H1 (cell line): ENCODE data around the gene OR2T6. TPM values are rescaled to one million over a fixed set of nuclear protein-coding genes. Genes with fewer than 3 reads are reported as not detected.

Experiments used
- CTCF ChIA-PET: fragments of 300-600 bp; sonication (Branson Sonifier 250); formaldehyde crosslinking; loops from one replicate; lab custom pipeline; 2021; ENCODE audit not compliant: partially characterized antibody; lab: Charles Lee
- POLR2A ChIA-PET: fragments of 300-600 bp; sonication (Branson Sonifier 250); formaldehyde crosslinking; loops from one replicate; lab custom pipeline; 2021; ENCODE audit warnings: inconsistent platforms; ENCODE audit not compliant: partially characterized antibody; lab: Charles Lee
- DNase-seq, 2 experiments: peaks; one replicate each; pipeline versions ENCODE4 v3.0.0 to v3.0.0-alpha.2; 2010 to 2022; ENCODE audit warnings: low spot score in 2 of 2, low read depth in 1 of 2, mixed read lengths in 1 of 2
- FAIRE-seq: peaks from 2 replicates; lab custom pipeline; 2011; peaks lifted over from hg19 to GRCh38; lab: Jason Lieb, UNC
- H2AFZ ChIP-seq: 2 replicates; pipeline ENCODE4 v1.8.1; 2012; ENCODE audit warnings: low read length, inconsistent platforms
- H2AK5ac ChIP-seq: 2 replicates; pipeline ENCODE4 v1.6.1; 2013; ENCODE audit warnings: low read depth, low read length
- H2BK120ac ChIP-seq: replicated peaks from 2 replicates; pipeline ENCODE3; 2013; ENCODE audit warnings: low read depth, low read length, inconsistent platforms
- H2BK12ac ChIP-seq: 2 replicates; pipeline ENCODE4 v1.6.1; 2013; ENCODE audit warnings: low read depth, low read length
- H2BK15ac ChIP-seq: 2 replicates; pipeline ENCODE4 v1.6.1; 2013; ENCODE audit warnings: low read length
- H2BK20ac ChIP-seq: 2 replicates; pipeline ENCODE4 v1.6.1; 2013; ENCODE audit warnings: low read length
- H2BK5ac ChIP-seq: 2 replicates; pipeline ENCODE4 v1.6.1; 2013; ENCODE audit warnings: low read depth, low read length
- H3K14ac ChIP-seq: 2 replicates; pipeline ENCODE4 v1.6.1; 2013; ENCODE audit warnings: inconsistent platforms; ENCODE audit not compliant: insufficient read length
- H3K18ac ChIP-seq: 2 replicates; pipeline ENCODE4 v1.6.1; 2013; ENCODE audit warnings: low read length; ENCODE audit errors: extremely low read depth
- H3K23ac ChIP-seq: 2 replicates; pipeline ENCODE4 v1.6.1; 2013; ENCODE audit warnings: inconsistent platforms; ENCODE audit not compliant: insufficient read length
- H3K23me2 ChIP-seq: 2 replicates; pipeline ENCODE4 v1.6.1; 2013; ENCODE audit warnings: low read depth, low read length
- H3K27ac ChIP-seq: 2 replicates; pipeline ENCODE4 v1.6.1; 2011; ENCODE audit warnings: low read depth, low read length, inconsistent platforms
- H3K27me3 ChIP-seq, 4 experiments: replicated peaks in 1 of 4; 1 replicate in 1 of 4; 2 replicates in 3 of 4; pipeline versions ENCODE4 v1.6.1 to v1.8.1; 2011 to 2013; ENCODE audit warnings: low read length in 3 of 4, mild to moderate bottlenecking in 3 of 4, inconsistent platforms in 2 of 4, mixed read lengths in 2 of 4, moderate library complexity in 1 of 4; ENCODE audit not compliant: control insufficient read depth in 3 of 4, insufficient read depth in 3 of 4; ENCODE audit errors: extremely low read depth in 1 of 4
- H3K36me3 ChIP-seq, 4 experiments: 2 replicates each; pipeline versions ENCODE4 v1.6.1 to v1.8.1; 2011 to 2013; ENCODE audit warnings: mild to moderate bottlenecking in 4 of 4, low read length in 3 of 4, moderate library complexity in 2 of 4, control low read depth in 1 of 4, inconsistent platforms in 1 of 4; ENCODE audit not compliant: insufficient read depth in 4 of 4, control insufficient read depth in 2 of 4
- H3K4ac ChIP-seq: replicated peaks from 2 replicates; pipeline ENCODE3; 2013; ENCODE audit warnings: low read length, low read depth, mixed read lengths, inconsistent platforms; ENCODE audit not compliant: insufficient read length
- H3K4me1 ChIP-seq, 4 experiments: replicated peaks in 1 of 4; 1 replicate in 1 of 4; 2 replicates in 3 of 4; pipeline versions ENCODE4 v1.6.1 to v1.8.1; 2011 to 2013; ENCODE audit warnings: low read length in 3 of 4, inconsistent platforms in 2 of 4, mixed read lengths in 1 of 4; ENCODE audit not compliant: insufficient read depth in 4 of 4, control insufficient read depth in 3 of 4
- H3K4me2 ChIP-seq, 2 experiments: 2 replicates each; pipeline versions ENCODE4 v1.6.1 to v1.8.1; 2011 to 2013; ENCODE audit warnings: low read depth in 2 of 2, low read length in 2 of 2, control low read depth in 1 of 2, inconsistent platforms in 1 of 2, mild to moderate bottlenecking in 1 of 2; ENCODE audit not compliant: insufficient read depth in 1 of 2
- H3K4me3 ChIP-seq, 4 experiments: fragments of 200-600, 300-600 bp in 1 of 4; sonication (generic), shearing (Covaris generic), sonication (Bioruptor Twin) in 1 of 4; 2 replicates each; pipeline versions ENCODE4 v1.5.1 to v1.8.1; 2011 to 2016; ENCODE audit warnings: low read length in 4 of 4, low read depth in 3 of 4, control low read depth in 2 of 4, inconsistent platforms in 2 of 4, mild to moderate bottlenecking in 2 of 4, mixed read lengths in 1 of 4, moderate library complexity in 1 of 4; ENCODE audit not compliant: insufficient read depth in 2 of 4; ENCODE audit errors: extremely low read depth in 1 of 4
- H3K56ac ChIP-seq: replicated peaks from 2 replicates; pipeline ENCODE3; 2013; ENCODE audit warnings: low read depth, mild to moderate bottlenecking, mixed read lengths, low read length, inconsistent platforms; ENCODE audit not compliant: insufficient read length
- H3K79me1 ChIP-seq: 2 replicates; pipeline ENCODE4 v1.6.1; 2013; ENCODE audit warnings: low read depth, low read length, control low read depth
- H3K79me2 ChIP-seq, 2 experiments: 2 replicates each; pipeline versions ENCODE4 v1.6.1 to v1.8.1; 2012 to 2013; ENCODE audit warnings: low read length in 2 of 2, mild to moderate bottlenecking in 2 of 2, inconsistent platforms in 1 of 2; ENCODE audit not compliant: insufficient read depth in 2 of 2, control insufficient read depth in 1 of 2
- H3K9ac ChIP-seq, 4 experiments: replicated peaks in 1 of 4; 1 replicate in 1 of 4; 2 replicates in 3 of 4; pipeline versions ENCODE4 v1.6.1 to v1.8.1; 2011 to 2013; ENCODE audit warnings: low read depth in 3 of 4, low read length in 3 of 4, control low read depth in 2 of 4, mild to moderate bottlenecking in 2 of 4, moderate library complexity in 2 of 4, inconsistent platforms in 1 of 4; ENCODE audit errors: extremely low read depth in 1 of 4
- H3K9me3 ChIP-seq, 2 experiments: 2 replicates each; pipeline versions ENCODE4 v1.6.1 to v1.8.1; 2012 to 2013; ENCODE audit warnings: mild to moderate bottlenecking in 2 of 2, moderate library complexity in 2 of 2, control low read depth in 1 of 2, inconsistent platforms in 1 of 2, low read depth in 1 of 2, low read length in 1 of 2, mixed read lengths in 1 of 2; ENCODE audit not compliant: insufficient read depth in 2 of 2
- H4K20me1 ChIP-seq, 2 experiments: replicated peaks in 1 of 2; 2 replicates each; pipeline versions ENCODE3 to v1.8.1; 2011 to 2013; ENCODE audit warnings: inconsistent platforms in 2 of 2, low read length in 2 of 2, mild to moderate bottlenecking in 1 of 2; ENCODE audit not compliant: insufficient read depth in 2 of 2, control insufficient read depth in 1 of 2
- H4K5ac ChIP-seq: 2 replicates; pipeline ENCODE4 v1.6.1; 2013; ENCODE audit warnings: low read length, low read depth, mixed read lengths, inconsistent platforms; ENCODE audit not compliant: insufficient read length
- H4K8ac ChIP-seq: 2 replicates; pipeline ENCODE4 v1.8.0; 2013; ENCODE audit warnings: mild to moderate bottlenecking, moderate library complexity, low read length, inconsistent platforms; ENCODE audit not compliant: insufficient read depth; ENCODE audit errors: extremely low read depth
- H4K91ac ChIP-seq: replicated peaks from 2 replicates; pipeline ENCODE3; 2013; ENCODE audit warnings: low read length, mixed read lengths, inconsistent platforms; ENCODE audit not compliant: insufficient read length
- BRCA1 ChIP-seq: IDR thresholded peaks from 2 replicates; pipeline ENCODE4 v1.6.1; 2012; ENCODE audit warnings: low read depth, low read length, improper control_type of control experiment
- CEBPB ChIP-seq: IDR thresholded peaks from 2 replicates; pipeline ENCODE4 v1.6.1; 2012; ENCODE audit warnings: low read depth, low read length
- GTF2F1 ChIP-seq: IDR thresholded peaks from 2 replicates; pipeline ENCODE4 v1.6.1; 2012; ENCODE audit warnings: low read depth, low read length, improper control_type of control experiment, borderline replicate concordance
- TAF7 ChIP-seq: optimal IDR thresholded peaks from 2 replicates; pipeline ENCODE3; 2011; ENCODE audit warnings: low read depth, mild to moderate bottlenecking, inconsistent platforms, low read length, moderate library complexity, borderline replicate concordance
- WGBS, 2 experiments: shearing (Covaris generic) in 1 of 2; methylation state at CpG; one replicate each; pipeline versions ENCODE4 v1.1.6 to v1.1.7; 2013 to 2015; ENCODE audit warnings: low lambda C conversion rate in 2 of 2, mixed read lengths in 2 of 2, inconsistent platforms in 1 of 2, low coverage in 1 of 2, missing lambda C conversion rate in 1 of 2; ENCODE audit not compliant: insufficient replicate concordance in 2 of 2, insufficient coverage in 1 of 2, insufficient read length in 1 of 2; ENCODE audit errors: extremely low coverage in 1 of 2, missing lambda C conversion rate in 1 of 2; 5-methylcytosine and 5-hydroxymethylcytosine counted together
- polyA plus RNA-seq, 7 experiments: library from polyadenylated mRNA; depleted of rRNA in 3 of 7; stranded (reverse) in 5 of 7; unstranded in 2 of 7; fragments of >200 nt in 5 of 7; fragments of 200-250 nt in 2 of 7; gene quantifications; 1 replicate in 5 of 7; 2 replicates in 1 of 7; 4 replicates in 1 of 7; pipeline versions ENCODE4 v1.2.1 to v1.2.3, GENCODE V29; 2011 to 2013; ENCODE audit warnings: missing spikeins in 2 of 7, mixed read lengths in 2 of 7
- total RNA-seq: library from RNA; stranded (reverse); fragmentation: NEBNext Ultra II Directional; extraction: Animal tissue kit (Norgen Biotek cat#: 25700); gene quantifications from 2 replicates; pipeline ENCODE4 v1.2.1, GENCODE V29; 2021

Gene OR2T6
- total and polyA plus RNA-seq, 2 of the 8 experiments (the other 6 are each of a cell fraction or from before 2014, with no cell fraction given) = not detected

- TF ChIP-seq BRCA1 (no peak), TAF7 (no peak), GTF2F1 (no peak), CEBPB (no peak)
- no peak overlapping the region for H4K8ac ChIP-seq
Measured at GRCh38 chr1:248376916-248377315, 1.4 kb downstream of the OR2T6 start.

More at GRCh38 chr1:248376916-248377315, 1.4 kb downstream of the OR2T6 start:
- no peak overlapping the region for H3K56ac ChIP-seq
- no peak overlapping the region for H3K4ac ChIP-seq
- no peaks in the 10 kb centered on the region; a peak in 1 of 8 replicates for H3K36me3 ChIP-seq
- H3K23me2 ChIP-seq = no peaks in the 10 kb centered on the region
- no peak overlapping the region for H2BK12ac ChIP-seq
- CTCF ChIA-PET = no interaction called here
- no peak overlapping the region for H2AFZ ChIP-seq
- POLR2A ChIA-PET = no interaction called here
- H4K91ac ChIP-seq = no peak overlapping the region
- H3K79me2 ChIP-seq = no peaks in the 10 kb centered on the region
- no peaks in the 10 kb centered on the region for H3K4me1 ChIP-seq
- H2AK5ac ChIP-seq = no peak overlapping the region
- H3K4me2 ChIP-seq = no peak overlapping the region
- no peaks in the 10 kb centered on the region for H4K20me1 ChIP-seq
- FAIRE-seq (no peak), DNase-seq (no peak)
- no peaks in the 10 kb centered on the region for H3K79me1 ChIP-seq
- H2BK15ac ChIP-seq = no peak overlapping the region
- H3K23ac ChIP-seq = no peak overlapping the region
- WGBS, 2 experiments = 49% methylated on average over 3 of the region's 3 CpGs; no CpG with 5 or more reads in 1 of the 2 experiments
- H3K9me3 ChIP-seq = peaks cover 56 to 60% of the 10 kb centered on the region in 2 experiments
- H3K14ac ChIP-seq = no peak overlapping the region
- no peak overlapping the region for H4K5ac ChIP-seq
- no peak overlapping the region for H3K4me3 ChIP-seq
- H2BK5ac ChIP-seq = no peak overlapping the region
- no peak overlapping the region for H3K27ac ChIP-seq
- H3K27me3 ChIP-seq = no peaks in the 10 kb centered on the region
- no peak overlapping the region for H2BK20ac ChIP-seq
- H2BK120ac ChIP-seq = no peak overlapping the region
- H3K9ac ChIP-seq = no peak overlapping the region
- H3K18ac ChIP-seq = no peak overlapping the region
